Right lobe of liver (tissue), 6 donors: ENCODE measurements around the gene OR1G1. TPM values are rescaled to one million over a fixed set of nuclear protein-coding genes. Genes with fewer than 3 reads are reported as not detected.
A peak's percentile ranks its signal among the peaks of the same experiment; 100 is the strongest.
"Not testable (repeated sequence)": the region's sequence is repeated elsewhere in the genome, so short reads cannot be mapped to it uniquely, and the experiment has no call there.

Experiments
- ATAC-seq, 4 donors: fragments of 200-7000 bp; cut with Tn5 transposase; one replicate each; pipeline ENCODE4 v1.9.1; 2020; ENCODE audit warnings: mild to moderate bottlenecking in 4 of 4, moderate library complexity in 4 of 4
- DNase-seq, 3 donors: peaks; one replicate each; pipeline ENCODE4 v3.0.0-alpha.2; 2020
- H3K27ac ChIP-seq, 3 donors: fragments of 200-600 bp; one replicate each; pipeline ENCODE4 v1.8.0; 2022
- H3K27me3 ChIP-seq, 2 donors: fragments of 200-600 bp; one replicate each; pipeline ENCODE4 v1.8.0; 2022
- H3K36me3 ChIP-seq, 4 donors: fragments of 200-600 bp; sonication (generic) in 1 of 4; one replicate each; pipeline versions ENCODE4 v1.5.1 to v1.8.0; 2017 to 2022; ENCODE audit warnings: control low read depth in 1 of 4
- H3K4me1 ChIP-seq, 4 donors: fragments of 200-600 bp; sonication (generic) in 1 of 4; one replicate each; pipeline versions ENCODE4 v1.5.1 to v1.8.0; 2017 to 2022; ENCODE audit warnings: control low read depth in 1 of 4
- H3K4me3 ChIP-seq, 3 donors: fragments of 200-600 bp; one replicate each; pipeline ENCODE4 v1.8.0; 2022
- H3K9me3 ChIP-seq, 4 donors: fragments of 200-600 bp; sonication (generic) in 1 of 4; one replicate each; pipeline versions ENCODE4 v1.5.1 to v1.8.0; 2017 to 2022; ENCODE audit warnings: control low read depth in 1 of 4
- POLR2A ChIP-seq: fragments of 450-650 bp; IDR thresholded peaks from one replicate; pipeline ENCODE4 v1.6.1; 2017; ENCODE audit warnings: antibody characterized with exemption, mild to moderate bottlenecking
- WGBS: methylation state at CpG from one replicate; pipeline ENCODE4 v1.1.6; 2018; ENCODE audit warnings: low coverage, low lambda C conversion rate; ENCODE audit not compliant: insufficient coverage; ENCODE audit errors: missing lambda C conversion rate; 5-methylcytosine and 5-hydroxymethylcytosine counted together
- intact Hi-C, 2 donors: fragments of 100-400 bp; cut with DNase I; formaldehyde crosslinking; loops; one replicate each; pipeline versions ENCODE4 v1.11.2 to v1.14.1; 2022
- long read RNA-seq: library from polyadenylated mRNA; unstranded; transcript quantifications from one replicate; pipeline ENCODE4 v2.0.0, GENCODE V29; 2019
- total RNA-seq, 6 experiments: library from RNA; depleted of rRNA in 2 of 6; stranded (reverse); fragments of >200 nt in 2 of 6; fragmentation: NEBNext Ultra II Directional in 3 of 6; extraction: Animal tissue kit (Norgen Biotek cat#: 25700) in 3 of 6; gene quantifications; one replicate each; pipeline versions ENCODE4 v1.1.0 to v1.2.4, GENCODE V29; 2016 to 2023
- TF ChIP-seq, protein P1 (sequence below), 4 donors: fragments of 200-600 bp in 3 of 4; fragments of 450-650 bp in 1 of 4; IDR thresholded peaks; one replicate each; pipeline versions ENCODE4 v1.5.1 to v1.8.0; 2016 to 2022; ENCODE audit warnings: antibody characterized with exemption in 4 of 4, mild to moderate bottlenecking in 2 of 4
- donor health status: DM: no; HTN: yes; CAD: no.
- donor health status: DM: no; HTN: no; CAD: no.
- donor health status: DM: no; HTN: no; CAD: no.
- donor health status: DM: no; HTN: yes; CAD: no.
- donor health status: DM: no; HTN: yes; CAD: no.

The OR1G1 gene
- total RNA-seq, result not detected
- long read RNA-seq, result 0 reads

DNA sequence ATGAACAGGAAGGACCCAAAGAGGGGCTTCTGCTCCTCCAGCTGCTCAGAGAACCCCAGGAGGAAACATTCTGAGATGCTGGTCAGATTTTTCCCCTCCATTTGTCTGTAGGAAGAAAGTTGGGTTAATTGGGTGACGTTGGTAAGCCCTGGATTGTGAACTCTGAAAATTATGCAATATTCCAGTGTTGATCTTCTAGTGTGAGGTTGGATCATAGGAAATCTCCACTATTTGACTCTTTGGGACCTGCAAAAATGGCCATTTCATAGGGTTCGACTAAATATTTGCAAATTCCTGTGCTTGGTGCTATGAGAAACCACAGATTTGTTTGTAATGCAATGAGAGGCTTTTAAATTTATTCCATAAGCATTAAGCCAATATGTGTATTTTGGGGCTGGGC, at the start of gene OR1G1:
OR1G1 (minus strand) TSS at position 101 of the 400 bp plus-strand sequence; CDS start at position 101, 0 bp downstream.
- no peaks in the 10 kb centered on the region for H3K4me1 ChIP-seq
- intact Hi-C loops, result no loop called here
- H3K27me3 ChIP-seq, result no peaks in the 10 kb centered on the region
- ATAC-seq (no peak), DNase-seq (no peak)
- H3K27ac ChIP-seq, result no peak within 1 kb of the TSS
- TF ChIP-seq POLR2A, result no peak
- TF ChIP-seq, protein P1, sequence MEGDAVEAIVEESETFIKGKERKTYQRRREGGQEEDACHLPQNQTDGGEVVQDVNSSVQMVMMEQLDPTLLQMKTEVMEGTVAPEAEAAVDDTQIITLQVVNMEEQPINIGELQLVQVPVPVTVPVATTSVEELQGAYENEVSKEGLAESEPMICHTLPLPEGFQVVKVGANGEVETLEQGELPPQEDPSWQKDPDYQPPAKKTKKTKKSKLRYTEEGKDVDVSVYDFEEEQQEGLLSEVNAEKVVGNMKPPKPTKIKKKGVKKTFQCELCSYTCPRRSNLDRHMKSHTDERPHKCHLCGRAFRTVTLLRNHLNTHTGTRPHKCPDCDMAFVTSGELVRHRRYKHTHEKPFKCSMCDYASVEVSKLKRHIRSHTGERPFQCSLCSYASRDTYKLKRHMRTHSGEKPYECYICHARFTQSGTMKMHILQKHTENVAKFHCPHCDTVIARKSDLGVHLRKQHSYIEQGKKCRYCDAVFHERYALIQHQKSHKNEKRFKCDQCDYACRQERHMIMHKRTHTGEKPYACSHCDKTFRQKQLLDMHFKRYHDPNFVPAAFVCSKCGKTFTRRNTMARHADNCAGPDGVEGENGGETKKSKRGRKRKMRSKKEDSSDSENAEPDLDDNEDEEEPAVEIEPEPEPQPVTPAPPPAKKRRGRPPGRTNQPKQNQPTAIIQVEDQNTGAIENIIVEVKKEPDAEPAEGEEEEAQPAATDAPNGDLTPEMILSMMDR (IDR thresholded peaks at IDR 0.05), result no peak
- WGBS, result 38% methylated on average over 2 of the region's 2 CpGs
- no peaks in the 10 kb centered on the region for H3K9me3 ChIP-seq
- no peak within 1 kb of the TSS for H3K4me3 ChIP-seq
- no peaks in the 10 kb centered on the region for H3K36me3 ChIP-seq

DNA sequence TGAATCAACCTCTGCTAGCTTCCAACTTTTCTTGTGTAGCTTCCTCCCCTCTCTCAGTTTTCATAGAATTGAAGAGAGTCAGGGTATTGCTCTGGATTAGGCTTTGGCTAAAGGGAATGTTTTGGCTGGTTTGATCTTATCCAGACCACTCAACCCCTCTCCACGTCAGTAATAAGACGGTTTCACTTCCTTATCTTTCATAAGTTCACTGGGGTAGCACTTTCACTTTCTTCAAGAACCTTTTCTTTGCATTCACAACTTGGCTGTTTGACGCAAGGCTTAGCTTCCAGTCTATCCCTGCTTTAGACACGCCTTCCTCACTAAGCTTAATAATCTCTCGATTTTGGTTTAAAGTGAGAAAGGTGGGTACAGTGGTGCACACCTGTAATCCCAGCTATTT, 40.2 kb upstream of the OR1G1 start:
- ATAC-seq, result peak in 2 of 4 donors; percentile 14 to 42

DNA sequence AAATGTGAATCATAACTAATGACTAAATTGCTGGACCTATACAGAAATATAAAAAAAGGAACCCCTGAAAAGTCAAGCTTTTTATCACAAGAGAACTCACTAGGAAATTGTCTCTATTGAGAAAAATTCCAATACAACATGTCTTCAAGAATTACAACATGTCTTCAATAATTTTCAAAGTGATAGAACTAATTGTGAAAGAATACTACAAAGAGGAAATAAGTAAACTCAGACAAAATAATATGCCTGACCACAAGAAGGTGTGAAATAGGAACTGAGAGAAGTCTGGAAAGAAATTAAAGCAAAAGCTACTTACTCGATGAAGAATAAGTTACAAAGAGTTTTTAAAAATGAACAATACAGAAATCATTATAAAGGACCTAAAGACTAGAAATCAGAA, 29.9 kb upstream of the OR1G1 start:
- ATAC-seq (no peak), DNase-seq (no peak)
- intact Hi-C loops, result no loop called here
- Histone ChIP-seq H3K36me3 (no peaks in the 10 kb centered on the region), H3K4me3 (no peak overlapping the region), H3K4me1 (no peaks in the 10 kb centered on the region), H3K9me3 (no peaks in the 10 kb centered on the region), H3K27ac (no peak overlapping the region), H3K27me3 (no peaks in the 10 kb centered on the region)
- TF ChIP-seq POLR2A, result no peak
- TF ChIP-seq, protein P1 (IDR thresholded peaks at IDR 0.05), result no peak
- WGBS, result 30% methylated on average over 1 of the region's 1 CpG

More for the DNA sequence above, 40.2 kb upstream of the OR1G1 start:
- Histone ChIP-seq H3K4me1 (no peaks in the 10 kb centered on the region), H3K9me3 (no peaks in the 10 kb centered on the region), H3K36me3 (no peaks in the 10 kb centered on the region), H3K4me3 (no peak overlapping the region), H3K27ac (no peak overlapping the region), H3K27me3 (no peaks in the 10 kb centered on the region)
- intact Hi-C loops, result no loop called here
- no peak for DNase-seq
- WGBS, result 39% methylated on average over 5 of the region's 5 CpGs
- TF ChIP-seq, protein P1 (IDR thresholded peaks at IDR 0.05), result no peak
- TF ChIP-seq POLR2A, result no peak

DNA sequence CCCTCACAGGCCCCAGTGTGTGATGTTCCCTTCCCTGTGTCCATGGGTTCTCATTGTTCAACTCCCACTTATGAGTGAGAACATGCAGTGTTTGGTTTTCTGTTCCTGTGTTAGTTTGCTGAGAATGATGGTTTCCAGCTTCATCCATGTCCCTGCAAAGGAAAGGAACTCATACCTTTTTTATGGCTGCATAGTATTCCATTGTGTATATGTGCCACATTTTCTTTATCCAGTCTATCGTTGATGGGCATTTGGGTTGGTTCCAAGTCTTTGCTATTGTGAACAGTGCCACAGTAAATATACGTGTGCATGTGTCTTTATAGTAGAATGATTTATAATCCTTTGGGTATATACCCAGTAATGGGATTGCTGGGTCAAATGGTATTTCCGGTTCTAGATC, 10.1 kb upstream of the OR1G1 start:
- H3K27ac ChIP-seq, intact Hi-C loops, H3K4me1 ChIP-seq, H3K9me3 ChIP-seq, H3K4me3 ChIP-seq, H3K36me3 ChIP-seq, ATAC-seq, H3K27me3 ChIP-seq, DNase-seq: not testable (repeated sequence)
- whole genome bisulfite sequencing, result 64% methylated on average over 2 of the region's 3 CpGs

DNA sequence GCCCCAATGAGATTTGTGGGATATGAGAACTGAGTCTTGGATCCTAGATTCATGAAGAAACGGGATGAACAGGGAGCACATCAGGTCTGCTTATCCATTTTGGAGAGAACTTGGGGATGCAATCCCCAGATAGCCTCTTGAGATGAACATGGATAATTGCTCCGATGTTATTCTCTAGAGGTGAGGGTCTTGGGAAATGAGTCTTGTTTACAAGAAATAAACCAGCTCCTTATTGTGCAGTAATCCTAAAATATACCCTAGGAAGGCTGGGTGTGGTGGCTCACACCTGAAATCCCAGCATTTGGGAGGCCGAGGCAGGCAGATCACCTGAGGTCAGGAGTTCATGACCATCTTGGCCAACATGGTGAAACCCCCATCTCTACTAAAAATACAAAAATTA, 23.0 kb downstream of the OR1G1 start, which contains the start of gene OR1D2:
OR1D2 (minus strand) TSS at position 101 of the 400 bp plus-strand sequence. CDS start 11,426 bp downstream, outside the sequence.
- WGBS, result 49% methylated on average over 3 of the region's 3 CpGs
- Histone ChIP-seq H3K4me3 (no peak within 1 kb of the TSS), H3K4me1 (no peaks in the 10 kb centered on the region), H3K27ac (no peak within 1 kb of the TSS), H3K36me3 (no peaks in the 10 kb centered on the region), H3K27me3 (no peaks in the 10 kb centered on the region), H3K9me3 (no peaks in the 10 kb centered on the region)
- ATAC-seq, result no peak
- intact Hi-C loops, result no loop called here
- TF ChIP-seq, protein P1 (IDR thresholded peaks at IDR 0.05), result no peak
- no peak for TF ChIP-seq POLR2A
- DNase-seq, result no peak

Other genes starting within 250 kb of the OR1G1 start
- gene OR1D5, start 63.9 kb downstream of the OR1G1 start, total RNA-seq, result not detected
- not detected for gene OR1D2, start 23.1 kb downstream of the OR1G1 start, total RNA-seq
- not detected for gene OR1A2, start 70.0 kb upstream of the OR1G1 start, total RNA-seq
- gene OR1A1, start 80.1 kb upstream of the OR1G1 start, total RNA-seq, result not detected
- not detected for gene OR3A1, start 170.8 kb upstream of the OR1G1 start, total RNA-seq